NCI-H1930 (cell line): ENCODE measurements around the gene CHST8.

ENCODE experiments used
- DNase-seq, 2 experiments: peaks; one replicate each; lab custom pipeline; 2025; lab: John Stamatoyannopoulos, UW

Gene CHST8

GRCh38 chr19:33673996-33674625 is 52.4 kb downstream of the CHST8 start:
- no peak for DNase-seq

- DNase-seq, result no peak
These were observed 53.0 kb downstream of the CHST8 start for GRCh38 chr19:33674626-33675367.

- DNase-seq, result no peak
These were observed 53.9 kb downstream of the CHST8 start for GRCh38 chr19:33675501-33676124.

GRCh38 chr19:33676999-33677665 is 55.4 kb downstream of the CHST8 start:
- no peak for DNase-seq

GRCh38 chr19:33677745-33678426 is 56.1 kb downstream of the CHST8 start:
- no peak for DNase-seq

- no peak for DNase-seq
These were observed 57.2 kb downstream of the CHST8 start for GRCh38 chr19:33678796-33679585.

- no peak for DNase-seq
These were observed 57.9 kb downstream of the CHST8 start for GRCh38 chr19:33679696-33680095.

- DNase-seq, result no peak
These were observed 59.4 kb downstream of the CHST8 start for GRCh38 chr19:33681081-33681680.

- DNase-seq, result no peak
These were observed 62.3 kb downstream of the CHST8 start for GRCh38 chr19:33683881-33684537.

GRCh38 chr19:33684538-33685232 is 62.9 kb downstream of the CHST8 start:
- no peak for DNase-seq

- DNase-seq, result no peak
These were observed 63.8 kb downstream of the CHST8 start for GRCh38 chr19:33685541-33685940.

GRCh38 chr19:33686262-33686661 is 64.5 kb downstream of the CHST8 start:
- no peak for DNase-seq

GRCh38 chr19:33686687-33687480 is 65.1 kb downstream of the CHST8 start:
- no peak for DNase-seq

- DNase-seq, result no peak
These were observed 65.9 kb downstream of the CHST8 start for GRCh38 chr19:33687481-33688170.

GRCh38 chr19:33688171-33688992 is 66.6 kb downstream of the CHST8 start:
- DNase-seq, result no peak

GRCh38 chr19:33689138-33689746 is 67.5 kb downstream of the CHST8 start:
- DNase-seq, result no peak

- DNase-seq, result no peak
These were observed 68.1 kb downstream of the CHST8 start for GRCh38 chr19:33689868-33690267.
